GM19239 (cell line): ENCODE measurements around the gene PPP6R3.
"Not testable (repeated sequence)": the region's sequence is repeated elsewhere in the genome, so short reads cannot be mapped to it uniquely, and the experiment has no call there.

Experiments used
- DNase-seq: peaks from one replicate; pipeline ENCODE4 v3.0.0; 2011; ENCODE audit warnings: low spot score; ENCODE audit not compliant: insufficient read length
- FAIRE-seq: peaks from 2 replicates; lab custom pipeline; 2011; peaks lifted over from hg19 to GRCh38; lab: Jason Lieb, UNC

PPP6R3 gene

GRCh38 chr11:68433541-68433940 lies 27.0 kb upstream of the PPP6R3 start:
- DNase-seq (no peak), FAIRE-seq (no peak)

- FAIRE-seq, DNase-seq: not testable (repeated sequence)
Measured at GRCh38 chr11:68434159-68434558, 26.4 kb upstream of the PPP6R3 start.

GRCh38 chr11:68436162-68436888 lies 24.2 kb upstream of the PPP6R3 start:
- FAIRE-seq (no peak), DNase-seq (no peak)

GRCh38 chr11:68436985-68437926 lies 23.3 kb upstream of the PPP6R3 start:
- no peak for DNase-seq
- no peak for FAIRE-seq

- FAIRE-seq (no peak), DNase-seq (no peak)
Measured at GRCh38 chr11:68437927-68438657, 22.5 kb upstream of the PPP6R3 start.

- no peak for DNase-seq
- no peak for FAIRE-seq
Measured at GRCh38 chr11:68438658-68439259, 21.8 kb upstream of the PPP6R3 start.

- FAIRE-seq (no peak), DNase-seq (no peak)
Measured at GRCh38 chr11:68439355-68440065, 21.0 kb upstream of the PPP6R3 start.

GRCh38 chr11:68440224-68440623 lies 20.3 kb upstream of the PPP6R3 start:
- FAIRE-seq = no peak

GRCh38 chr11:68441466-68442230 lies 18.9 kb upstream of the PPP6R3 start:
- FAIRE-seq = no peak
- no peak for DNase-seq

More at GRCh38 chr11:68440224-68440623, 20.3 kb upstream of the PPP6R3 start:
- no peak for DNase-seq

- FAIRE-seq (no peak), DNase-seq (no peak)
Measured at GRCh38 chr11:68442433-68442832, 18.1 kb upstream of the PPP6R3 start.

- DNase-seq (no peak), FAIRE-seq (no peak)
Measured at GRCh38 chr11:68444566-68444965, 16.0 kb upstream of the PPP6R3 start.

GRCh38 chr11:68445531-68446035 lies 15.0 kb upstream of the PPP6R3 start:
- DNase-seq = no peak
- FAIRE-seq = no peak

- DNase-seq = no peak
- FAIRE-seq = no peak
Measured at GRCh38 chr11:68446046-68446725, 14.4 kb upstream of the PPP6R3 start.

- FAIRE-seq (peak; percentile 86), DNase-seq (peak; percentile 94)
Measured at GRCh38 chr11:68447015-68447801, 13.3 kb upstream of the PPP6R3 start.

- DNase-seq, FAIRE-seq: not testable (repeated sequence)
Measured at GRCh38 chr11:68447914-68448313, 12.6 kb upstream of the PPP6R3 start.

GRCh38 chr11:68448604-68449011 lies 11.9 kb upstream of the PPP6R3 start:
- no peak for FAIRE-seq

GRCh38 chr11:68449951-68450350 lies 10.6 kb upstream of the PPP6R3 start:
- DNase-seq (no peak), FAIRE-seq (no peak)

More at GRCh38 chr11:68448604-68449011, 11.9 kb upstream of the PPP6R3 start:
- no peak for DNase-seq
